Epithelial cell of prostate (primary cell): Measurements from ENCODE around the gene APOBEC3A.
"Not testable (repeated sequence)": the region's sequence is repeated elsewhere in the genome, so short reads cannot be mapped to it uniquely, and the experiment has no call there.

Experiments used
- DNase-seq: peaks from one replicate; pipeline ENCODE4 v3.0.0-alpha.2; 2011; ENCODE audit warnings: low read depth, low spot score
- H3K27ac ChIP-seq: fragments of 450-650 bp; 2 replicates; pipeline ENCODE4 v1.5.1; 2017; ENCODE audit warnings: mild to moderate bottlenecking

Gene APOBEC3A

DNA sequence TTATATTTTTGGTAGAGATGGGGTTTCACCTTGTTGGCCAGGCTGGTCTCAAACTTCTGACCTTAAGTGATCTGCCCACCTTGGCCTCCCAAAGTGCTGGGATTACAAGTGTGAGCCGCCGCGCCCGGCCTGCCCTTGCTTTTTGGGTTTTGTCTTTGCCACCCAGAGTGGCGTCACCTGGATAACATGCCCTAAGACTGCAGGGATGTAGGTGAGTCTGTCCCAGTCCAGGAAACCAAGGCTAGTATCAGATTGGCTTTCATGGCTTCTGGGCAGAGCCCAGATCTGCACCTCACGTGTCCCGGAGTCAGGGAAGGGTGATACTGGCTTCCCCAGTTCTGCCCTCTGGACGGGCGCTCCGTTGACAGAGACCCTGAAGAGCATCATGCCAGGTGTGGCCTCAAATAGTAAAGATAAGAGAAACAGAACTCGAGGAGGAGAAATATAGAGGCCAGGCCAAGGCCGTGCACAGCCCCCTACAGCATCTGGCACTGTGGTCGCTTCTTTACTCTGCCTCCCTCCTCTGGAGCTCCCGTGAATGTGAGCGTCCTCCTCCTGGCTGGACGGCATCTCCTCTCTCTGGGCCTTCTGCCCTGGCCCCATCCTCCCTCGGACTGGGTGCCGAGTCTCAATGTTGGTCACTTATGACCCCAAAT, 16.9 kb downstream of the APOBEC3A start:
- DNase-seq = no peak
- H3K27ac ChIP-seq = no peak overlapping the region

DNA sequence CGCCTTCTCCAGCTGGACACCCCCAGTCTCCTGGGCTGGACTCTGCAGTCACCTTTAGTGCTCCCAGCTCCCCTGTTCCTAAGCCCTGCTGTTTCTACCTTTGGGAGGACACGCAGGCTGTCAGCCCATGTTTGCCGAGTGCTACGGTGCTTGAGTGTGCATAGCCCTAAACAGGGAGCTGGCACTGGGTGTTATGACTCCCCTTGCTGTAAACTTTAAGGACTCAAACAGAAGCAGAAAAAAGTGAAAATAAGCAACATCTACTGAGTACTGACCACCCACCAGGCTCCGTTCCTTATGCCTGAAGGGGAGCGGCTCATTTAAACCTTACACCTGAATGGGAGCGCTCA, 17.4 kb downstream of the APOBEC3A start:
- DNase-seq = no peak

DNA sequence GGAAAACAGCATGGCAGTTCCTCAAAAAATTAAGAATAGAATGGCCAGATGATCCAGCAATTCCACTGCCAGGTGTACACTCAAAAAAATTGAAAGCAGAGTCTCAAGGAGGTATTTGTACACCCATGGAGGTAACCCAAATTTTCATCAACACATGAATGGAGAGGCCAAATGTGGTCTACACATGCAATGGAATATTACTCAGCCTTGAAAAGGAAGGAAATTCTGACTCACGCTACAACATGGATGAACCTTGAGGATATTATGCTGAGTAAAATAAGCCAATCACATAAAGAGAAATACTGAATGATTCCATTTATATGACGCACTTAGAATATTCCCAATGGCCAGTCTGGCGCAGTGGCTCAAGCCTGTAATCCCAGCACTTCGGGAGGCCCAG, 19.9 kb downstream of the APOBEC3A start:
- DNase-seq, H3K27ac ChIP-seq: not testable (repeated sequence)

More for the DNA sequence above, 17.4 kb downstream of the APOBEC3A start:
- no peak overlapping the region for H3K27ac ChIP-seq

DNA sequence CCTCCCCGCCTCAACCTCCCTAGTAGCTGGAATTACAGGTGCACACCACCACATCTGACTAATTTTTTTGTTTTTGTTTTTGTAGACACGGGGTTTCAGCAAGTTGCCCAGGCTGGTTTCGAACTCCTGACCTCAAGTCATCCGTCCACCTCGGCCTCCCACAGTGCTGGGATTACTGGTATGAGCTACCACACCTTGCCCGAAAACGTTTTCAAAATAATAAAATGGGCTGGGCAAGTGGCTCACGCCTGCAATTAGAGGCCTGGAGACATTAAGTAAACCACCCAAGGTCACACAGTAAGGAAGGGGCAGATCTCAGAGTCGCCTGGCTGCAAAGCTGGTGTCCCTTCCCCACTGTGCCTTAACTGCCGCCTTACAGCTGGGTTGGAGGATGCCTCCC, 23.2 kb downstream of the APOBEC3A start:
- H3K27ac ChIP-seq, DNase-seq: not testable (repeated sequence)

DNA sequence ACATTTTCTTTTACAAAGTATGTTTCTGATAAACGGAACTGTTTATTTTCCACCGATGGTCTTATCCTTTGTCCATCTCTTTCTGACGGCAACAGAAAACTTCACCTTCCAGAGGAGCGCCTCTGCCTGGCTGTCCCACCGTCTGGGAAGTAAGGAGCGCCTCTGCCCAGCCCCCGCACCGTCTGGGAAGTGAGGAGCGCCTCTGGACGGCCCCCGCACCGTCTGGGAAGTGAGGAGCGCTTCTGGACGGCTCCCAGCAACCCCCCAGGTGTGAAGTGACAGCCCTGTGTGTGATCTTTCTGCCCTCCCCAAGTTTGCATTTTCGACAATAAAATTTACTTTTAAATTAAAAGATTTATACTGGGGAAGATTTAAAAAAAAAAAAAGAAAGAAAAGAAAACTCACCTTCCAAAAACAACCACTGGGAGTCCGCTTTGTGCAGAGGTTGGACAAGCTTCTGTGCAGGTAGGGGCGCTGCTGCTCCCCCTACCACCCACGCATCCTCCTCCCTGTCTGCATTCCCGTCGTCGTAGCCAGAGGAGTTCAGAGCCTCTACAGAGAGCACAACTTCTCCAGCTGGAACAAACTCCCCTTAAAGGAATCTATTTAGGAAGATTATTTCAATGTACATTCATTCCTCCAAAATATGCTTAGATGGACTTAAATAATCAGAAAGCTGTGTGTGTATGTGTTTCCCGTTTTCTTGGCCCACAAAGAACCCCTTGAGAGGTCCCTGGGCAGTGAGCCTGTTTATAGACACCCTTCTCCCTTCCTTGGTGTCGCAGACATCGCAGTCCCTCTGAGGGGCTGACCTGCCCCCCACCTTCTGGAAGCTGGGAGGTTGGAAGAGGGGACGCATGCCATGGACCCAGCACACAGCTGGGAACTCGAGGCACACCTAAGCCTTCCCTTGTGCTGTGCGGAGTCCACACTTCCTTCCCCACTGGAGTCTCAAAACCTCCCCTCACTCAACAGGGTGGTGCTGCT, 23.9 kb downstream of the APOBEC3A start:
- DNase-seq = peak; percentile 64
- H3K27ac ChIP-seq = peak overlapping the region; percentile 53

DNA sequence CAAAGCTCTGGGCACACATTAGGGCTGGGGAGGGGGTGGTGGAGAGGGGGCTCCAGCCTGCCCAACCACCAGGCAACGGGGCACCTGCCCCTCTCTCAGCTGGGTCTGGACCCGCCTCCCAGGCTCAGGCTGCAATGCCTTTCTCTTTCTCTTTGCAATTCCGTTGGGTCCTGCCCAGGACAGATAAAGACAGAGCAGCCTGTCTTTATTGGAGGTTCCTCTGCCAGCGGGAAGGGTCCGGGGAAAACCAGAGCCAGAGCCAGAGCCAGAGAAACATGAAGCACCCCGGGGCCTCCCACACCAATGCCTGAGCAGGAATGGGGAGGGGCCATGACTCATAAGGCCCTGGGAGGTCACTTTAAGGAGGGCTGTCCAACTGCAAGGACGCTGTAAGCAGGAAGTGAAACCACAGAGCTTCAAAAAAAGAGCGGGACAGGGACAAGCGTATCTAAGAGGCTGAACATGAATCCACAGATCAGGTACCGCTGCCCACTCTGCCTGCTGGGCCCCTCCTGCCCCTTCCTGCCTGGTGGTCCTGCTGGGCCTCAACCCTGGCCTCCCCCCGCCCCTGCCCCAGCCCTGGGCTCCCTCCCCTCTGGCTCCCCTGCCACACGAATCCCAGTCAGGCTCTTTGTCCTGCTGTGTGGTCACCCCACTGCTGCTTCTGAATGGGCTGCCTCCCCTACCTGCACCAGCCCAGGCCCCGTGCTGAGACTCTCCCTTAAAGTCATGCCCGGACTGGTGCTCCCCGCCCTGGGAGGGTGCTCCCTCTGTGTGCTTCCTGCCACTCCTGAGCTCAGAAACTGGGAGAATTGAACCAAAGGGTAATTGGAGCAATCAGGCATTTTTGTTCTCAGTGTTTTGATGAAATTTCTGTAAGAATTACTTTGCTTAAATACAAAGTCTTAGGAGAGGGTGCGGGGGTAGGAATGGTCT, 24.9 kb downstream of the APOBEC3A start, which contains the start of gene APOBEC3B:
Gene APOBEC3B (plus strand): TSS at position 356 of the 936 bp plus-strand sequence. CDS start 107 bp downstream, at position 463.
- H3K27ac ChIP-seq = peak within 1 kb of the TSS; percentile 53
- DNase-seq = peak; percentile 96

DNA sequence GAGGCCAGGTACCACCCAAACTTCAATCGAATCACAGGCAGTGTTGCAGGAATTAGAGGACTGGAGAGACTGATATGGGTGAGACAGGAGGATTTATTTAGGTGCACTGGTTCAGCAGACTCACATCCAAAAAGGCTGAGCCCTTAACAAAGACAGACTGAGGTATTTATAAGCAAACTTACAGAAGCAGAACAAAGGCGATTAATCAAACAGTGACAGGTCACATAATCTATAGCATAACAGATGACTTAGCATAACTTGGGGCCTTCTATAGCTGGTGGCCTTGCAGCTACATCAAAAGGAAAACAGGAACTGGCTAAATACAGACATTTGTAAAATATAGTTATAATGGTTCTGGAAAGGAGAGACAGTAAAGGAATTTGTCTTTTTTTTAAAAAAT, 26.8 kb downstream of the APOBEC3A start:
- peak overlapping the region; percentile 72 for H3K27ac ChIP-seq

DNA sequence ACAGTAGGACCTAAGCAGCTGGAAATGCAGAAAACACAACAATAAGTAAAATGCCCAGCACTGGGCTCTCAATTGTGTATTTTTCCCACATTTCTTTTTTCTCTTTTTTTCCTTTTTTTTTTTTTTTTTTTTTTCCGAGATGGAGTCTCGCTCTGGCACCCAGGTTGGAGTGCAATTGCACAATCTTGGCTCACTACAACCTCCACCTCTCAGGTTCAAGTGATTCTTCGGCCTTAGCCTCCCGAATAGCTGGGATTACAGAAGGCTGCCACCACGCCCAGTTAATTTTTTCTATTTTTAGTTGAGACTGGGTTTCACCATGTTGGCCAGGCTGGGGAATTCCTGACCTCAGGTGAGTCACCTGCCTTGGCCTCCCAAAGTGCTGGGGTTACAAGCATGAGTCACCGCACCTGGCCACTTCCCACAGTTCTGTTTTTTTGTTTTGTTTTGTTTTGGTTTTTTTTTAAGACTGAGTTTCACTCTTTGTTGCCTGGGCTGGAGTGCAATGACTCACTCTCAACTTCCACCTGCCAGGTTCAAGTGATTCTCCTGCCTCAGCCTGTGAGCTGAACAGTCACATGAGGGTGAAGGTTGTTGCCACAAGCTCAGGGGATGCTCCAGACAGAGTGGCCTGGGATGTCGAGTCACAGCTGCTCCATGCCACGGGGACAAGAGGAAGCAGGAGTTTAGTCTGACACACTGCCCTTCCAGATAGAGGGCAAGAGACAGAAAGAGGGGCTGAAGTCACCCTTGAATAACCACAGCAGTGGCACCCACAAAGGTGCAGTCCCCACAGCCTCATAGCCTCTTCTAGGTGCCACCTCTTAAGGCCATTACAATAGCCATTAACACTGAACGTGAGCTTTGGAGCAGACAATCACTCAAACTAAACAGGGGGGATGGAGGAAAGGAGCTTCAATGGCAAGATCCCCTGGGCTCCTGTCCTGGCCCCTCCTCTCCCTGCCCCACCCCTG, 27.7 kb downstream of the APOBEC3A start:
- peak; percentile 99 for DNase-seq
- H3K27ac ChIP-seq = peak overlapping the region; percentile 72

More for the DNA sequence above, 26.8 kb downstream of the APOBEC3A start:
- DNase-seq = no peak

DNA sequence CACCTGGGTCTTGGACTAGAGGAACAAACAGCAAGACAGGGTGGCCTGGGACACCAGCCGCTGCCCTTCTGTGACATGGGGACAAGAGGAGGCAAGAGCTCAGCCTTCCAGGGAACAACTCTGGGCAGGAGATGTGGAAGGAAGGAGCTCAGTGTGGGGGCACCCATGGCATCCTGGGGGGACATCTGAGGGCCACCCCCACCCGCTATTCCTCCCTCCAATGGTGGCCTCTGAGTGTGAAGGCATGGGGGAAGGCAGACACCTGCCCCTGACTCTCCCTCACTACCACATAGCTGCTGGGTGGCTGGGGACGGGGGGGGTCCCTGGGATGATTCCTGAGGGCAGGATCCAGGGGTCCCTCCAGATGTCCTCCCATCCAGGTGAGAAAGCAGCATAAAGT, 29.2 kb downstream of the APOBEC3A start:
- no peak for DNase-seq
- no peak overlapping the region for H3K27ac ChIP-seq

DNA sequence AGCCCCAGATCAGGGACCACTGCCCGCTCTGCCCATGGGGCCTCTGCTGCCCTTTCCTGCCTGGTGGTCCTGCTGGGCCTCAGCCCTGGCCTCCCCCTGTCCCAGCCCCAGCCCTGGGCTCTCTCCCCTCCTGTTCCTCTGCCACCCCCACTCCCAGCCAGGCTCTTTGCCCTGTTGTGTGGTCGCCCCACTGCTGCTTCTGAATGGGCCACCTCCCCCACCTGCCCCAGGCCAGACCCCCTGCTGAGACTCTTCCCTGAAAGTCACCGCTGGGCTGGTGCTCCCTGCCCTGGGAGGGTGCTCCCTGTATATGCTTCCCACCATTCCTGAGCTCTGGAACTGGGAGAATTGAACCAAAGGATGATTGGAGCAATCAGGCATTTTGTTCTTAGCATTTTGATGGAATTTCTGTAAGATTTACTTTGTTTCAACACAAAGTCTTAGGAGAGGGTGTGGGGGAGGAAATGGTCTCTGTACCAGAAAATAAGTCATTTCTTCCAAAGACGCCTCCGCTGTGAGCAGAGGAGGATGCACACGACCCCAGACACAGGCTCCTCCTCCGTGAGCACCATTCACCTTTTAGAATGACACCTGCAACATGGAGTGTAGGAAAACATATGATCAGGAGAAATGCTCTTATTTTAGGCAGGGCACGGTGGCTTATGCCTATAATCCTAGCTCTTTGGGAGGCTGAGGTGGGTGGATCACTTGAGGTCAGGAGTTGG, 29.9 kb downstream of the APOBEC3A start:
- DNase-seq = no peak
- no peak overlapping the region for H3K27ac ChIP-seq

DNA sequence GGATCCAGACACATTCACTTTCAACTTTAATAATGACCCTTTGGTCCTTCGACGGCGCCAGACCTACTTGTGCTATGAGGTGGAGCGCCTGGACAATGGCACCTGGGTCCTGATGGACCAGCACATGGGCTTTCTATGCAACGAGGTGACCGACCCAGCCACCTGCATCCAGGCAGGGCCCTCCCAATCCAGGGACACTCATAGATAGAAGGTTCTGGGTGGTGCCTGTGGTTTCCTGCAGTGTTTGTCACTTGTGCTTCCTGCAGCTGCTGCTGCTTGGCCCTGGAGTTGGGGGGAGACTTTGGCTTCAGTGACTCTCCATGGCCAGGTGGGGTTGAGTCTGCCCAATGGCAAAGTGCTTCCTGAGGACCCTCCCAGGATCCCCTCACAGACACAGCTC, 32.1 kb downstream of the APOBEC3A start:
- no peak overlapping the region for H3K27ac ChIP-seq
- DNase-seq = no peak

DNA sequence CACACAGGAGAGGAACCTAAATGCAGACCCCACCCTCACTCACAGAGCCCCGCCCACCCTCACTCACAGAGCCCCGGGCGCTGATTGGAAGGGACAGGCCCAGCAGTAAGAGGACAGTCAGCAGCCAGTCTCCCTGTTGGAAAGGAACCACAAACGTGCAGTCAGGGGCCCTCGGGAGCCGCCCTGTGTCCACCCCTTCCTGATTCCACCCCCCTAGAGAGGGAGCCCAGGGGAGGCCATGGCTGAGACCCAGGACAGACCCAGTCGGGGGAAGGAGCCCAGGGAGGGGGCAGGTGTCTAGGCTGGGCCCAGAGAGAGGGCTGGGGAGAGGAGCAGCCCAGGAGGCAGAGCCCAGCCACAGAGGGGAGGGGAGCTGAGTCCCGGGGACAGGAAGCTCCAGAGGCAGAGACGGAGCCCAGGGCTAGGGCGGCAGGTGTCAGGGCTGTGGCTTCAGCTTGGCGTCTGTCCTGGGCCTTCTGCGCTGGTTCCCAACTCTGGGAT, 35.5 kb downstream of the APOBEC3A start:
- not testable (repeated sequence) for H3K27ac ChIP-seq, DNase-seq

DNA sequence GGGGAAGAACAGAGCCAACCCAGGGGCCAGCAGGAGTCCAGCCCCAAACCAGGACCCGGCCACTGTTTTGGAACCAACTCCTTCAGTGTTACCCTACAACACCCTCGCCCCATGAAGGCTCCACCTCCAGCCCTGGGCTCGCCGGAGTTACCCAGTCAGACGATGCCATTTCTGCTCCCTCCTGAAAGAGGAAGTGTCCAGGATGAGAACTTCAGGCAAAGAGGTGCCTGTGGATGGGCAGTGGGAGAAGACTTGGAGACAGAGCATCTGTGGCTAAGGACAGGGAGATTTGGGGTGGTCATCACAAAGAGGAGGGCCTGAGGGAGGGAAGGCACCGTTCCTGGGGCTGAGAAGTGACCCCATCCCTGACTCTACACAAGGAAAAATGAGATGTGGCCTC, 38.7 kb downstream of the APOBEC3A start:
- no peak overlapping the region for H3K27ac ChIP-seq
- no peak for DNase-seq

DNA sequence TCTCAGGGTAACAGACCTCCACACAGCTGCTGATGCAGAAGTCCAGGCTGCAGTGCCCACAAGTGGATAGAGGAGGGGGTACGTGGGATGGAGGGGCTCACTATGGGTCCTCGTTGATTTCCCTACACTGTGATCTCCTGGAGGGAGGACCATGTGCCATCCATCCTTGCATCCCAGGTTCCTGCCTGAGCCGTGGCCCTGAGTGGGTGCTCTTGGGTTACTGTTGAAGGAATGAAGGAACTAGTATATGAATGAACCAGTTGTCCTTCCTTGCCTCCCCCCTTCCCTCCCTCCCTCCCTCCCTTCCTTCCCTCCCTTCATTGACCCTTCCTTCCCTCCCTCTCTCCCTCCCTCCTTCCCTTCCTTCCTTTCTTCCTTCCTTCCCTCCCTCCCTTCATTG, 40.1 kb downstream of the APOBEC3A start:
- H3K27ac ChIP-seq = no peak overlapping the region
- DNase-seq = no peak

DNA sequence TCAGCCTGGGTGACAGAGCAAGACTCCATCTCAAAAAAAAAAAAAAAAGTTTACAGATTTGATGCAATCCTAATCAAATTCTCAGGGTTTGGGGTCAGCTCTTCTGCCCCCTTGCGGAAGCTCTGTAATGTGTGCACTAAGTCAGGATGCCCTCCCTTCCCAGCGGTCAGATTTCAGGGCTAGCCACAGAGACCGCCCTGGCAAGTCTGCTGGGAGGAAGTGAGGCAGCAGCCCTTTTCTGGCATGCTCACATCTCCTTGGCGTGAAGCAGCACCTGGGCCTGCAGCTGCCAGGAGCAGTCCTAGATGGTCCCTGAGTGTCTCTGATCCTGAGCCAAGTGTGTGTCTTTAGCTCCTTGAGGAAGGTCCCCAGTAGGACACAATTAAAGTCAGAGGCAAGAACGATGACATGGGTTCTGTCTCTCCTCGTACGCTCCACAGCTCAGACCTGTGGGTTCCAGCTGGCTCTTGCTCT, 45.8 kb downstream of the APOBEC3A start:
- H3K27ac ChIP-seq = no peak overlapping the region
- DNase-seq = peak; percentile 57

DNA sequence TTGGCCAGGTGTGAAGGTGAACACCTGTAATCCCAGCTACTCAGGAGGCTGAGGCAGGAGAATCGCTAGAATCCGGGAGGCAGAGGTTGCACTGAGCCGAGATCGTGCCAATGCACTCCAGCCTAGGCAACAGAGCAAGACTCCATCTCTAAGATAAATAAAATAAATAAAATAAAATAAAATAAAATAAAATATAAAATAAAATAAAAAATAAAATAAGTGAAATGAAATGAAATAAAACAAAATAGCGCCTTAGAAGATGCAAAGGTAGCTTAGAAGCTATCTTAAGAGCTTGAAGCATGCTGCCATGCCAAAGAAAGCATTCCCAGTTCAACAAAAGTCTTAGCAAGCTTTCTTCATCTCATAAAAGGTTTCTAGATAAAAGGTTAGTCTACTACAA, 49.8 kb downstream of the APOBEC3A start:
- no peak for DNase-seq
- no peak overlapping the region for H3K27ac ChIP-seq

DNA sequence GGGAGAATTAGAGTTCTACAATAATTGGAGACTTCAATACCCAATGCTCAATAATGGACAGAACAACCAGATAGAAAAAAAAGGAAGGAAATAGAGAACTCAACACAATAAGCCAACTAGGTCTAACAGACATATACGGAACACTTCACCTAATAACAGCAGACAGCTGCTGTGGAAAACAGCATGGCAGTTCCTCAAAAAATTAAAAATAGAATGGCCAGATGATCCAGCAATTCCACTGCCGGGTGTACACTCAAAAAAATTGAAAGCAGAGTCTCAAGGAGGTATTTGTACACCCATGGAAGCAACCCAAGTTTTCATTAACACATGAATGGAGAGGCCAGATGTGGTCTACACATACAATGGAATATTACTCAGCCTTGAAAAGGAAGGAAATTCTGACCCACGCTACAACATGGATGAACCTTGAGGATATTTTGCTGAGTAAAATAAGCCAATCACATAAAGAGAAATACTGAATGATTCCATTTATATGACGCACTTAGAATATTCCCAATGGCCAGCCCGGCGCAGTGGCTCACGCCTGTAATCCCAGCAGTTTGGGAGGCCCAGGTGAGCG, 51.0 kb downstream of the APOBEC3A start:
- not testable (repeated sequence) for H3K27ac ChIP-seq

DNA sequence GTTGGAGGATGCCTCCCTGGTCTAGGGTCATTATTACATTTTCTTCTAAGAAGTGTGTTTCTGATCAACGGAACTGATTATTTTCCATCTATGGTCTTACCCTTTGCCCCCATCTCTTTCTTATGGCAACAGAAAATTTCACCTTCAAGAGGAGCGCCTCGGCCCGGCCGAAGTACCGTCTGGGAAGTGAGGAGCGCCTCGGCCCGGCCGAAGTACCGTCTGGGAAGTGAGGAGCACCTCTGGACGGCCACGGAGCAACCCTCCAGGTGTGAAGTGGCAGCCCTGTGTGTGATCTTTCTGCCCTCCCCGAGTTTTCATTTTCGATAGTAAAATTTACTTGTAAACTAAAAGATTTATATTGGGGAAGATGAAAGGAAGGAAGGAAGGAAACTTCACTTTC, 53.5 kb downstream of the APOBEC3A start:
- DNase-seq = no peak
- H3K27ac ChIP-seq = no peak overlapping the region

More for the DNA sequence above, 51.0 kb downstream of the APOBEC3A start:
- not testable (repeated sequence) for DNase-seq
